Measurements from ENCODE around the gene CDC14A.

CDC14A gene

DNA sequence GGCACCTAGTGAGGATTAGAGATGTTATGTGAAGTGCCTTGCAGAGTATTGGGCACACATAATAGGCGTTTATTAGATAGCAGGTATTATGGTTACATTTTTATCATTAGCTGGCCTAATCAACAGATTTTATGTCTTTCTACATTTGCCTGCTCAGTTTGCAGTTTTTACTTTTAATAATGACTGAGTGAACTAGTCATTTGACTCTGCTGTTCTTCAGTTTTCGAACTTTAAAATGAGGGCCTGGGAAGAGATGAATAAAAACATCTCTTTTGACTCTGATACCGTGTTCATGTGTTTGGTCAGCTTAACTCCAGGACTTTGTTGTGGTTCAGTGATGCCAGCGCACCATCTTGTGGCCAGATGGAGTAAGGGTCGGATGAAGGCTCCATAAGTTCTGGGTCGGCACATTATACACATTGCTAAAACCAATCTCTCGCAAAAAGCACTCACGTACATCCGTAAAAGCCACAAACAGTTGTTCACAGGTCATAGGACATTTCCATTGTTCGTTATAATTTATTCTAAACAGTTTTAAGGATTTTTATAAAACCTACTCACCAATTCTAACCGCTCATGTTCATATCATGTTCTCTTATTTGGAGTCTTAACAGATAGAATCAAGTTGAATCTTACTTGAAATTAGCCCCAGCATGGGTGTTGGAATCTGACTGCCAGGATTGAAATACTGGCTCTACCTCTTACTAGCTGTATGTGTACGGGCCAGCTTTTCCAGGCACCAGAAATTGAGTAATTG is 107.2 kb downstream of the CDC14A start:
- peaks cover 5% of the 10 kb centered on the region; the same call in 1 of the 2 replicates for H3K4me1 ChIP-seq
- no peaks in the 10 kb centered on the region; the same call in 1 of the 2 replicates for H3K36me3 ChIP-seq
- H3K27me3 ChIP-seq, result no peaks in the 10 kb centered on the region
- no peaks in the 10 kb centered on the region for H3K9me3 ChIP-seq
- DNase-seq, result peak; percentile 70
- H3K4me3 ChIP-seq (ENCODE audit: low read depth, low read length), result no peak overlapping the region
- TF ChIP-seq, protein P1, sequence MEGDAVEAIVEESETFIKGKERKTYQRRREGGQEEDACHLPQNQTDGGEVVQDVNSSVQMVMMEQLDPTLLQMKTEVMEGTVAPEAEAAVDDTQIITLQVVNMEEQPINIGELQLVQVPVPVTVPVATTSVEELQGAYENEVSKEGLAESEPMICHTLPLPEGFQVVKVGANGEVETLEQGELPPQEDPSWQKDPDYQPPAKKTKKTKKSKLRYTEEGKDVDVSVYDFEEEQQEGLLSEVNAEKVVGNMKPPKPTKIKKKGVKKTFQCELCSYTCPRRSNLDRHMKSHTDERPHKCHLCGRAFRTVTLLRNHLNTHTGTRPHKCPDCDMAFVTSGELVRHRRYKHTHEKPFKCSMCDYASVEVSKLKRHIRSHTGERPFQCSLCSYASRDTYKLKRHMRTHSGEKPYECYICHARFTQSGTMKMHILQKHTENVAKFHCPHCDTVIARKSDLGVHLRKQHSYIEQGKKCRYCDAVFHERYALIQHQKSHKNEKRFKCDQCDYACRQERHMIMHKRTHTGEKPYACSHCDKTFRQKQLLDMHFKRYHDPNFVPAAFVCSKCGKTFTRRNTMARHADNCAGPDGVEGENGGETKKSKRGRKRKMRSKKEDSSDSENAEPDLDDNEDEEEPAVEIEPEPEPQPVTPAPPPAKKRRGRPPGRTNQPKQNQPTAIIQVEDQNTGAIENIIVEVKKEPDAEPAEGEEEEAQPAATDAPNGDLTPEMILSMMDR (IDR thresholded peaks at IDR 0.05; ENCODE audit: low read depth, low read length), result peak; percentile 96

DNA sequence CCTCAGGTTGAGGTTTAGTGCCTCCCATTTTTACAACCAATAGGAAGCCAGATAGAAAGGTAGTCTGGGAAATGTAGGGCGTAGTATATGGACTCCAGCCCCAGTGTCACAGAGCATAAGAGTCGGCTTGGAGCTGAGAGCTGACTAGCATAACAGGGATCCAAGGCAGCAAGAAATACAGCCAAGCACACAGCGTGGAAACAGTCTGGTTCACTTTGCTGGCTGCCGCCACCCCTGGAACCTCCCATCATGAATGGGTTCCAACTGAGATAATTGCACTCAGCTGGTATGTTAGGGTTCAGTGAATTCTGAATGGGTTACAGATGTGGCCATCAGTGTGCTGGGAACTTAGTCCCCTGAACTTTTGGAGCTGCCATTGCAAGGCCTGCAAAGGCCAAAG is 108.9 kb downstream of the CDC14A start:
- H3K36me3 ChIP-seq, result no peaks in the 10 kb centered on the region
- H3K4me1 ChIP-seq, result peaks cover 5% of the 10 kb centered on the region; the same call in 1 of the 2 replicates
- H3K4me3 ChIP-seq (ENCODE audit: low read depth, low read length), result no peak overlapping the region
- peak; percentile 11 for DNase-seq
- no peaks in the 10 kb centered on the region for H3K27me3 ChIP-seq
- TF ChIP-seq, protein P1 (IDR thresholded peaks at IDR 0.05; ENCODE audit: low read depth, low read length), result no peak
- H3K9me3 ChIP-seq, result no peaks in the 10 kb centered on the region

DNA sequence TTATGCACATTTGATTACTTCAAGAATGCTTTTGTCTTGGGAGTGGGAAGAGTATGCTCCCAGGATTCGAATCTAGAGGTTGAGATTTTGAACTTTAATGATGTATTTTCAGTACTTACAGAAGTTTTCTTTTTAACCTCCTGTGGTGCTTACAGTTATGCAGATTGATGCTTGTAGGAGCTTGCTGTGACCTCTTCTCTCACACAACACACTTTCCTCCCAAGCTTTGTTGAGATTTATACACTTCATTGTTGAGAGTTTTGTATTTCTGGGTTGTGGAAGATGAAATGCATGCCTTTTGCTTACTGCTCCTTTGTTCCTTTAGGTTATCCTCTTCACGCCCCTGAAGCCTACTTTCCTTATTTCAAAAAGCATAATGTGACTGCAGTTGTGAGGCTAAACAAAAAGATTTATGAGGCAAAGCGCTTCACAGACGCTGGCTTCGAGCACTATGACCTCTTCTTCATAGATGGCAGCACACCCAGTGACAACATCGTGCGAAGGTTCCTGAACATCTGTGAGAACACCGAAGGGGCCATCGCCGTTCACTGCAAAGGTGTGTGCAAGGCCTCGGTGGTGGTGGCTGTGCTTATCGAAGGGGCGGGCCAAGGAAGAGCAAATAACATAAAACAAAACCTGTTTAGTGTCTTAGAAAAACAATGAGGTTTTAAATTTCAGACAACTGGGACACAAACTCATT is 110.2 kb downstream of the CDC14A start:
- no peaks in the 10 kb centered on the region for H3K36me3 ChIP-seq
- no peak for DNase-seq
- H3K9me3 ChIP-seq, result no peaks in the 10 kb centered on the region
- no peaks in the 10 kb centered on the region for H3K27me3 ChIP-seq
- peaks cover 5% of the 10 kb centered on the region; the same call in 1 of the 2 replicates for H3K4me1 ChIP-seq
- TF ChIP-seq, protein P1 (IDR thresholded peaks at IDR 0.05; ENCODE audit: low read depth, low read length), result no peak
- H3K4me3 ChIP-seq (ENCODE audit: low read depth, low read length), result no peak overlapping the region

DNA sequence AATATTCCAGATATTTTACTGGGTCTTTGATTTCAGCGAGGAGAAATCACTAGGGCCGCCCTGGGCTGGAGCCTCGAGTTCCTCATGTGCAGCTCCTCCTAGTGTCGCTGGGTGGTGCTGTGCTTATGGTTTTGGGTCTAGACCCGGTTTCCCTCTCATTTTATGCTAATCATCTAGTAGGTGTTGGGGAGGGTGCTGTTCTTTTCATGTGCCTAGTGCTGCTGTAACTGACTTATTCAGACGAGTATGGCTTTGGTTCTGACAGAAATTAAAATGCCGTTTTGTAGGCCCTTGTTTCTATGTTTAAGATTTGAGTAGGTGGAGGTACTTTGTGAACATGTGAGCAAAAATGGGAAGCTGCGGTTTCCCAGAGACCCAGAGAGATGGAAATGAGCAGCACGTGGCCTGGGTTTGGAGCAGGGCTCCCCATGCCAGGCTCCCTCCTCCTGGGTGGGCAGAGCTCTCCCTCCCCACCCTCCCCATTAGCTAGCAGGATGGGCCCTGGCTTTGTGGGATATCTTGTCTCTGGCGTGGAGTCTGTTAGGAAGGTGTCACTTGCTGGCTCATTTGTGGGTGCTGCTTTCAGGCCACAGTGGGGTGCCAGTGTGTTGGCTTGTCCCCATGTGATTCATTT is 111.6 kb downstream of the CDC14A start:
- Histone ChIP-seq H3K4me3 (ENCODE audit: low read depth, low read length) (no peak overlapping the region), H3K9me3 (no peaks in the 10 kb centered on the region), H3K36me3 (no peaks in the 10 kb centered on the region), H3K4me1 (peaks cover 4% of the 10 kb centered on the region; the same call in 1 of the 2 replicates), H3K27me3 (no peaks in the 10 kb centered on the region)
- peak; percentile 59 for DNase-seq
- TF ChIP-seq, protein P1 (IDR thresholded peaks at IDR 0.05; ENCODE audit: low read depth, low read length), result peak; percentile 86

DNA sequence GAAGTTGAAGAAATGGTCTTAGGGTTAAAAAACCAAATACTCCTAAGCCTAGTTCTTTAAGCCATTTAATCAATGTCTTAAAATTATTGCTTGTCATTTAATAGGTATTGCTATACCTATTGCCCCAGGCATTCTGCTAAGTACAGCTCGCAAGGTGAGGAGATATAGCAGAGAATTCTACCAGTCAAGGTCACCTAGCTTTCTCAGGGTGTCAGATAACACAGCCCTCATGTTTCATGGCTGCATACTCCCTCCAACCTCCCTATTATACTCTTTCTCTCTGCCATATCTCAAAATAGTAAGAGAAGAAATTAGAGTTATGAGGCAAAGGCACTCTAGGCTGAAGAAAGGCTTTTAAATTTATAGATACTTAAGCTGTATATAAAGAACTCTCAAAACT is 117.3 kb downstream of the CDC14A start:
- H3K27me3 ChIP-seq, result no peaks in the 10 kb centered on the region
- no peaks in the 10 kb centered on the region for H3K4me1 ChIP-seq
- no peak for DNase-seq
- H3K36me3 ChIP-seq, result no peaks in the 10 kb centered on the region
- no peak overlapping the region for H3K4me3 ChIP-seq (ENCODE audit: low read depth, low read length)
- TF ChIP-seq, protein P1 (IDR thresholded peaks at IDR 0.05; ENCODE audit: low read depth, low read length), result no peak
- no peaks in the 10 kb centered on the region for H3K9me3 ChIP-seq

All from BE2C (cell line).